ENCODE measurements around the gene RAB7B.

GRCh38 chr1:206002160-206002559 lies 1.0 kb downstream of the RAB7B start:
- TF ChIP-seq CTCF (IDR thresholded peaks at IDR 0.05; ENCODE audit: low read depth, low read length) (no peak), EZH2phosphoT487 (IDR thresholded peaks at IDR 0.05; ENCODE audit: low read depth) (no peak)

Measured in OCI-LY3 (cell line).